ENCODE data around the gene SENP3. TPM values are rescaled to one million over a fixed set of nuclear protein-coding genes. Genes with fewer than 3 reads are reported as not detected.

The SENP3 gene
- total and polyA plus RNA-seq, 11 donors: 26.4 to 65.5 (median 29.1) TPM

GRCh38 chr17:7557775-7558543, 3.8 kb upstream of the SENP3 start:
- Histone ChIP-seq H3K4me3 (peak overlapping the region in 10 of 12 donors; percentile 25 to 98 (median 84)), H3K4me1 (peaks cover 11 to 66% (median 48%) of the 10 kb centered on the region in 12 donors), H3K27me3 (no peaks in the 10 kb centered on the region), H3K9me3 (no peaks in the 10 kb centered on the region), H3K27ac (peak overlapping the region; percentile 86 to 98 (median 94)), H3K36me3 (peaks cover 0 to 10% (median 0%) of the 10 kb centered on the region in 9 donors)
- DNase-seq: peak; percentile 88 to 92 (median 90)
- WGBS, 4 donors: 11 to 26% (median 15%) methylated on average over 15 to 21 of the region's 21 CpGs
- intact Hi-C loops (cut with DNase I): loop anchor here in 6 of 10 donors (2.0 to 10.0 kb wide), 8 partner anchors 41 to 206 kb away; partner anchors contain the start of genes KCTD11 (in 2 of the 6), TMEM95 (in 2 of the 6) and POLR2A (in 1 of the 6)
- ATAC-seq: peak; percentile 55 to 79 (median 68)
- TF ChIP-seq POLR2A (IDR thresholded peaks at IDR 0.05): peak in 1 of 2 donors; percentile 47
- TF ChIP-seq, protein P1, sequence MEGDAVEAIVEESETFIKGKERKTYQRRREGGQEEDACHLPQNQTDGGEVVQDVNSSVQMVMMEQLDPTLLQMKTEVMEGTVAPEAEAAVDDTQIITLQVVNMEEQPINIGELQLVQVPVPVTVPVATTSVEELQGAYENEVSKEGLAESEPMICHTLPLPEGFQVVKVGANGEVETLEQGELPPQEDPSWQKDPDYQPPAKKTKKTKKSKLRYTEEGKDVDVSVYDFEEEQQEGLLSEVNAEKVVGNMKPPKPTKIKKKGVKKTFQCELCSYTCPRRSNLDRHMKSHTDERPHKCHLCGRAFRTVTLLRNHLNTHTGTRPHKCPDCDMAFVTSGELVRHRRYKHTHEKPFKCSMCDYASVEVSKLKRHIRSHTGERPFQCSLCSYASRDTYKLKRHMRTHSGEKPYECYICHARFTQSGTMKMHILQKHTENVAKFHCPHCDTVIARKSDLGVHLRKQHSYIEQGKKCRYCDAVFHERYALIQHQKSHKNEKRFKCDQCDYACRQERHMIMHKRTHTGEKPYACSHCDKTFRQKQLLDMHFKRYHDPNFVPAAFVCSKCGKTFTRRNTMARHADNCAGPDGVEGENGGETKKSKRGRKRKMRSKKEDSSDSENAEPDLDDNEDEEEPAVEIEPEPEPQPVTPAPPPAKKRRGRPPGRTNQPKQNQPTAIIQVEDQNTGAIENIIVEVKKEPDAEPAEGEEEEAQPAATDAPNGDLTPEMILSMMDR (IDR thresholded peaks at IDR 0.05): peak in 2 of 12 donors; percentile 5 to 11

GRCh38 chr17:7558544-7559319, 3.0 kb upstream of the SENP3 start, which contains the start of gene TNFSF13:
Gene TNFSF13, plus strand, starts transcription at chr17:7558750. Its CDS starts 290 bp downstream, at chr17:7559040.
- H3K9me3 ChIP-seq: no peaks in the 10 kb centered on the region
- TF ChIP-seq, protein P1 (IDR thresholded peaks at IDR 0.05): no peak
- no peak for TF ChIP-seq POLR2A (IDR thresholded peaks at IDR 0.05)
- peaks cover 0 to 12% (median 8%) of the 10 kb centered on the region in 9 donors for H3K36me3 ChIP-seq
- H3K27ac ChIP-seq: peak within 1 kb of the TSS; percentile 86 to 98 (median 94)
- peak within 1 kb of the TSS in 10 of 12 donors; percentile 25 to 98 (median 90) for H3K4me3 ChIP-seq
- intact Hi-C loops (cut with DNase I): loop anchor here in 6 of 10 donors (2.0 to 10.0 kb wide), 8 partner anchors 41 to 206 kb away; partner anchors contain the start of genes KCTD11 (in 2 of the 6), TMEM95 (in 2 of the 6) and POLR2A (in 1 of the 6)
- H3K4me1 ChIP-seq: peaks cover 11 to 66% (median 55%) of the 10 kb centered on the region in 12 donors
- 50 to 57% (median 56%) methylated on average over 16 of the region's 16 CpGs for WGBS, 4 donors
- ATAC-seq: peak; percentile 4 to 36 (median 10)
- H3K27me3 ChIP-seq: no peaks in the 10 kb centered on the region
- DNase-seq: peak in 2 of 5 donors; percentile 45 to 79

GRCh38 chr17:7559320-7560171, 2.2 kb upstream of the SENP3 start:
- ATAC-seq: no peak
- H3K27me3 ChIP-seq: no peaks in the 10 kb centered on the region
- H3K9me3 ChIP-seq: no peaks in the 10 kb centered on the region
- H3K4me1 ChIP-seq: peaks cover 11 to 72% (median 57%) of the 10 kb centered on the region in 12 donors
- intact Hi-C loops (cut with DNase I): loop anchor here (2.0 to 10.0 kb wide), 11 partner anchors 37 to 207 kb away; partner anchors contain the start of genes KCTD11 (in 5 of the 10), TMEM95 (in 4 of the 10), FGF11 (in 2 of the 10) and TMEM102 (in 2 of the 10)
- peak overlapping the region in 10 of 12 donors; percentile 29 to 98 (median 93) for H3K4me3 ChIP-seq
- DNase-seq: no peak
- WGBS, 4 donors: 75 to 82% (median 81%) methylated on average over 18 of the region's 18 CpGs
- H3K27ac ChIP-seq: peak overlapping the region; percentile 86 to 98 (median 94)
- peaks cover 0 to 17% (median 15%) of the 10 kb centered on the region in 9 donors for H3K36me3 ChIP-seq
- TF ChIP-seq POLR2A (IDR thresholded peaks at IDR 0.05): no peak
- TF ChIP-seq, protein P1 (IDR thresholded peaks at IDR 0.05): no peak

All from heart left ventricle (tissue), 16 donors.